VCaP (cell line): ENCODE data around the gene IPPK.
A peak's percentile ranks its signal among the peaks of the same experiment; 100 is the strongest.

ENCODE experiments used
- H3K27ac ChIP-seq: fragments of 450-650 bp; 2 replicates; pipeline ENCODE4 v1.5.1; 2017
- TF ChIP-seq, protein P1 (sequence below): fragments of 450-650 bp; conservative IDR thresholded peaks from 2 replicates; pipeline ENCODE4 v1.5.1; 2017; ENCODE audit warnings: mild to moderate bottlenecking, moderate library complexity

Gene IPPK

GRCh38 chr9:92669890-92670708 lies at the start of gene IPPK:
IPPK (minus strand) TSS chr9:92670131; CDS start chr9:92669988, 143 bp downstream.
- H3K27ac ChIP-seq, result peak within 1 kb of the TSS; percentile 80
- TF ChIP-seq, protein P1, sequence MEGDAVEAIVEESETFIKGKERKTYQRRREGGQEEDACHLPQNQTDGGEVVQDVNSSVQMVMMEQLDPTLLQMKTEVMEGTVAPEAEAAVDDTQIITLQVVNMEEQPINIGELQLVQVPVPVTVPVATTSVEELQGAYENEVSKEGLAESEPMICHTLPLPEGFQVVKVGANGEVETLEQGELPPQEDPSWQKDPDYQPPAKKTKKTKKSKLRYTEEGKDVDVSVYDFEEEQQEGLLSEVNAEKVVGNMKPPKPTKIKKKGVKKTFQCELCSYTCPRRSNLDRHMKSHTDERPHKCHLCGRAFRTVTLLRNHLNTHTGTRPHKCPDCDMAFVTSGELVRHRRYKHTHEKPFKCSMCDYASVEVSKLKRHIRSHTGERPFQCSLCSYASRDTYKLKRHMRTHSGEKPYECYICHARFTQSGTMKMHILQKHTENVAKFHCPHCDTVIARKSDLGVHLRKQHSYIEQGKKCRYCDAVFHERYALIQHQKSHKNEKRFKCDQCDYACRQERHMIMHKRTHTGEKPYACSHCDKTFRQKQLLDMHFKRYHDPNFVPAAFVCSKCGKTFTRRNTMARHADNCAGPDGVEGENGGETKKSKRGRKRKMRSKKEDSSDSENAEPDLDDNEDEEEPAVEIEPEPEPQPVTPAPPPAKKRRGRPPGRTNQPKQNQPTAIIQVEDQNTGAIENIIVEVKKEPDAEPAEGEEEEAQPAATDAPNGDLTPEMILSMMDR, result no peak

DNA sequence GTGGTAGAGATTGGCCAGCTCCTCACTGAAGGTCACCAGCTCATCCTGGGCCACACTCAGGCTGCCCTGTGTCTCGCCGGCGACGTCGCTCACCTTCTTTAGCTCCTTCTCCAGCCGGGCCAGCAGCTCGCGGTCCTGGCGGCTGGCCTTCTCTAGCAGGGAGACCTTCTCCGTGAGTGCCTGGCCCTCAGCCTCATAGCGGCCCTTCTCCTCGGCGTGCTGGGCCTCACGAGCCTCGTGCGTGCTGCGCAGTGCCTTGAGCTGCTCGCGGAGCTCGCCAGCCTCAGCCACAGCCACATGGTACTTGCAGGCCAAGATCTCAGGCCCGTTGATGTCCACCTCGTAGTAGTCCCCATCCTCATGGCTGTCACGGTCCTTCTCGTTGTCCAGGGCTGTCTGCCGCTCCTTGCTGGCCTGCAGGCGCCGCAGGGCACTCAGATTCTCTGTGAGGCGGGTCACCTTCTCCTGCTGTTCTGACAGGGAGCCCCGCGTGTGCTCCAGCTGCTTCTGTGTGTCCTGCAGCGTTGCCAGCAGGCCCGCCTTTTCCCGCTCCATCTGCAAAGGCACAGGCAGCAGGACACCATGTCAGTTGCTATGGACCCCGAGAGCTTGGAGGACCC lies 49.2 kb upstream of the IPPK start:
- TF ChIP-seq, protein P1, result no peak
- H3K27ac ChIP-seq, result no peak overlapping the region

GRCh38 chr9:92718086-92719001 lies 48.4 kb upstream of the IPPK start:
- TF ChIP-seq, protein P1, result no peak
- no peak overlapping the region for H3K27ac ChIP-seq

GRCh38 chr9:92717201-92718085 lies 47.5 kb upstream of the IPPK start:
- H3K27ac ChIP-seq, result no peak overlapping the region
- TF ChIP-seq, protein P1, result no peak

DNA sequence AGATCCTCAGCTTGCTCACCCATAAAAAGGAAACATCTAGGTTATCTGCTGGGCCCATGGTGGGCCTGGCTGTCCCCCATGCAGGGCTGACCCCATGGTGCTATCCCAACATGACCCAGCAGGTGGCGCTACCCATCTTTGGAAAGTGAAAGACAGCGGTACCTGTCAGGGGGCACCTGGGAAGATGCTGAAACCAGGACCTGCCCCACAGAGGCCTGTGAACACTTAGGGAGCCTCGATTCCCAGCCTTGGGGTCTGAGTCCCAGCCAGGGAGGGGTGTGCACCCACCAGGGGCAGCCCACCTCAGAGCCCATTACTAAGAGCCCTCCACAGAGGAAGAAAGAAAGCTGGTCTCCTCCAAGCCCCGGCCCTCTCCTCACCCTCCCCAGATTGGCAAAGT lies 46.6 kb upstream of the IPPK start:
- no peak overlapping the region for H3K27ac ChIP-seq
- TF ChIP-seq, protein P1, result peak; percentile 90

- TF ChIP-seq, protein P1, result no peak
- no peak overlapping the region for H3K27ac ChIP-seq
Measured at GRCh38 chr9:92715488-92716231, 45.7 kb upstream of the IPPK start.
